ENCODE results near the gene PARD6B.

DNA sequence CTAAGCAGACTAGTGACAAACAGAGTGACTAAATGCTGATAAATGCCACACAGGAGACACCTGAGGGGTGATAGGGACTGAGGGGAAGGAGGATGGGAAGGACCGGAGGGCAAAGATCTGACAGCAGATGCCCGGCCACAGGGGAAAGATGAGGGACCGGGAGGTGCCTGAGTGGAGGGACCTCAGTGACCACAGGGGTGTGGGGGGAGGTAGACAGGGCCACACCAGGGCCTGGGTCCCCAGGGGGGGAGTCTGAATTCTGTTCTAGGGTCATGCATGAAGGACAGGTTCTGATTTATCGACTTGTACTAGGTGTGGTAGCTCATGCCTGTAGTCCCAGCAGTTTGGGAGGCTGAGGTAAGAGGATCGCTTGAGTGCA is 70.4 kb downstream of the PARD6B start:
- TF ChIP-seq POLR2A (IDR thresholded peaks at IDR 0.05) (no peak), POLR2AphosphoS5 (IDR thresholded peaks at IDR 0.05) (no peak)
- TF ChIP-seq, protein P1, sequence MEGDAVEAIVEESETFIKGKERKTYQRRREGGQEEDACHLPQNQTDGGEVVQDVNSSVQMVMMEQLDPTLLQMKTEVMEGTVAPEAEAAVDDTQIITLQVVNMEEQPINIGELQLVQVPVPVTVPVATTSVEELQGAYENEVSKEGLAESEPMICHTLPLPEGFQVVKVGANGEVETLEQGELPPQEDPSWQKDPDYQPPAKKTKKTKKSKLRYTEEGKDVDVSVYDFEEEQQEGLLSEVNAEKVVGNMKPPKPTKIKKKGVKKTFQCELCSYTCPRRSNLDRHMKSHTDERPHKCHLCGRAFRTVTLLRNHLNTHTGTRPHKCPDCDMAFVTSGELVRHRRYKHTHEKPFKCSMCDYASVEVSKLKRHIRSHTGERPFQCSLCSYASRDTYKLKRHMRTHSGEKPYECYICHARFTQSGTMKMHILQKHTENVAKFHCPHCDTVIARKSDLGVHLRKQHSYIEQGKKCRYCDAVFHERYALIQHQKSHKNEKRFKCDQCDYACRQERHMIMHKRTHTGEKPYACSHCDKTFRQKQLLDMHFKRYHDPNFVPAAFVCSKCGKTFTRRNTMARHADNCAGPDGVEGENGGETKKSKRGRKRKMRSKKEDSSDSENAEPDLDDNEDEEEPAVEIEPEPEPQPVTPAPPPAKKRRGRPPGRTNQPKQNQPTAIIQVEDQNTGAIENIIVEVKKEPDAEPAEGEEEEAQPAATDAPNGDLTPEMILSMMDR (IDR thresholded peaks at IDR 0.05 in 8 of 11, conservative IDR thresholded peaks at IDR 0.05 in 3 of 11): no peak

All from spleen (tissue), 7 donors.